Measurements from ENCODE around the gene ZBTB3. TPM values are rescaled to one million over a fixed set of nuclear protein-coding genes. Genes with fewer than 3 reads are reported as not detected.

Gene ZBTB3
- 10 to 100 TPM; 11.5 to 14.5 TPM for total RNA-seq
- long read RNA-seq, partial matches to known transcripts = 0 of 1 reads
- long read RNA-seq, other reads (novel, unspliced or antisense) = 0 of 1 reads

DNA sequence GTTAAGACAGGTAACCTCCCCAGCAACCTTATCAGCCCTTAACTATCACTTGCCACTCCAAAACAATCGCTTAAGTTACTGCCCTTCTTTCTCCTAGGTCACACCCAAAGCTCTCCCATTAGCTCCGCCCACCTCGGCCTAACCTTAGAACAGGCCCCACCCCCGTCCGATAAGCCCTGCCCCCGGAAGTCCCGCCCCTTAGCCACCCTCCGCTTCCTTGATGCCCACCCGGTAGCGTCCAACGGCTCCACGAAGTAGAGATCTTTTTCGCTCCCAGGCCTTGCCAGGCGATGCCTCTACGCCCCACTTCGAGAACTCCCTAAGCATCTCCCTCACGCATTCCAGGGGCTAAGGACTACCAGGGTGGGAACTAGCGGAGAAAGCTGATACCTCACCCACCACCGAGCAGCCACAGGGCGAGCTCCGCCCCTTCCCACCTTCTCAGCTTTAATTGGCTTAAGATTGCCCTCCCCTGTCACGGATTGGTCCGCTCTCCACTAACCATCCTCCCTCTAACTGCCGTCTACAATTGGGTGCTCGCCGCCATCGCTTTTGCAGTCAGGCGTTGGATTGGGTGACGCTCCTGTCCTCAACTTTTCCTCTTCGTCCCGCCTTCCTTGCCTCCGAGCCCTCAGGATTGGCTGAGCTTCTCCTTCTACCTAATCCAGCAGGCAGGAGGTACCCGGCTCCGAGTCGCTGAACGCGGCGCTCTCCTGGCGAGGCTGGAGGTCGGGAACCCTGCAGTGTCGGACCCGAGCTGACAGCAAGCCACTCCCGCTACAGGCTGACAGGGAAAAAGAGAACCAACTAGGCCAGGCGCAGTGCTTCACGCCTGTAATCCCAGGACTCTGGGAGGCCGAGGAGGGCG, at the start of gene ZBTB3:
Gene ZBTB3 (minus strand): TSS at position 425 of the 868 bp plus-strand sequence. CDS start 496 bp downstream, outside the sequence.
- DNase-seq = peak; percentile 98 to 99
- peak; percentile 91 for ATAC-seq
- intact Hi-C loops (cut with DNase I, micrococcal nuclease) = no loop called here

DNA sequence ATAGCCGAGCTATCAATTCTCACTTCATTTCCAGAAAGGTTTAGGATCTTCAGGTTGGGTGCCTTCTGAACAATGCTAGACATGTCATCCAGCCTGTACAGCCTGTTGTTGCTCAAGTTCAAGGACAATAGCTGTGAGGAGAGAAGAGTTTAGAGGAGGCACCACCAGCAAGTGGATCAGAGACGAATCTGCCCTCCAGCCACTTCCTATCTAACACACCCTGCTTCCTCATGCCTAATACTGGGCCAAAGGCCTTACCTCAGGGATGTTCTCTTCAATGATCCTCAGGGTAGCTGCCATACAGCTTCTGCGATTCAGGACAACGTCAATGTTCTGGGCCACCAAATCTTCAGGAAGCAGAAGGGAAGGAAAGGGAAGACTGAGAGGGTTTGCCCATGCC, 47.1 kb upstream of the ZBTB3 start:
- intact Hi-C loops (cut with DNase I, micrococcal nuclease) = no loop called here

DNA sequence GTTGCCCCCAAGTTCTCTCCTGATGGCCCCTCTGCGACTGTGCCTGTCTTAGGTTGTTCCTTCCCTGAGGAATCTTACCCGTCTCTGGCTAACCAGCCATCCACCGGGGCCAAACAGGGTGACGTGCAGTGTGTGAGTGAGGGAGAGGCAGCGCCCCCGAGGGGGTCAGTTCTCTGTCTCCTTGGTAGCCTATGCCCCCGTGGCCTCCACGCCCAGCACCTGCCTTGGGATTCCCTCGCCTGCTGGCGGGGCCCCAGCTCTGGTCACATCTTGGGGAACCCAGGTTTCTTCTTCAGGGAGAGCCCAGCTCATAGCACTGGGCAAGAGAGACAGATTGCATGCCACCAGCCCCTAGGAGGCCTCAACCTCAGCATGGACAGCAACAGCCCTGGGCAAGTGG, 45.5 kb upstream of the ZBTB3 start:
- intact Hi-C loops (cut with DNase I, micrococcal nuclease) = no loop called here
- DNase-seq (no peak), ATAC-seq (no peak)

More for the DNA sequence above, 47.1 kb upstream of the ZBTB3 start:
- no peak for ATAC-seq
- no peak for DNase-seq

DNA sequence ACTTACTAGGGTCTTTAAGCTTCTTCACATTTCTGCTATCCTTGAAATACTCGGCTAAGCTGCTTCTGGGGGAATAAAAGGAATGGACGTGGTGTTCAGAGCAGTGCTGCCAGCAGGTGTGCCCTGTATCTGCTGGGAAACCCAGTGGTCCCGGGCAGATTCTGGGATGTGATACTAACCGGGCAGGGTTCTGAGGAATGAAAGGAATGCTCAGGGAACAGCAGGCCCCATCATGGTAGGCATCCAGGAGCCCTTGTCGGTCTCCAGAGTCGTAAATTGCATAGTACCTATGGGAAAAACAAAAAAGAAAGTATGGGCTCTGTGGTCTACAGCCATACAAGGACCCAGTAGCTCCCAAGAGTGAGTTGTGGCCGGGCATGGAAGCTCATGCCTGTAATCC, 42.3 kb upstream of the ZBTB3 start:
- intact Hi-C loops (cut with DNase I, micrococcal nuclease) = no loop called here

DNA sequence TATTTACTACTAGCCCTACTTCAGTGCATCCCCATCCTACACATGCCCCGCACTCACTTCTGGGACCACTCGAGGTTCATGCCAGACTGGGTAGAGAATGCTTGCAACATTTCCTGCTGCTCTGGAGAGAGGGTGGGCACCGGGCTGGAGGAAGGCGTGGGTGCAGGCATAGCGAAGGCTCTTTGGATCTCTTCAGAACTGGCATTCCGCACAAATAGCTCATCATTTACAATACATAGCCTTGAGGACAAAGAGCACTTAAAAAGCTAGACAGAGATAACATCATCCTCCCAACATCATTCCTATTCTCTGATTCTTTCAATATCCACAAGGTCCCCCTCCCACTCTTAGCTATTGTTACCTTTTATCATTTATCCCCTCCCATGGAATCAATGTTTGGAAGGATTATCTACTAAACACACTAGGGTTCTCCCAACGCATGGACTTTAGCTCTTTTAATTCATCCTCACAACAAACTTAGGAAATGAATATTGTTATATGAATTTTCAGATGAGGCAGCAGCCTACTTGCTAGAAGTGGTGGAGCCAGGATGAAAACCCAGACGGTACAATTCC, 40.3 kb upstream of the ZBTB3 start:
- ATAC-seq (no peak), DNase-seq (no peak)
- intact Hi-C loops (cut with DNase I, micrococcal nuclease) = no loop called here

More for the DNA sequence above, 42.3 kb upstream of the ZBTB3 start:
- no peak for DNase-seq
- ATAC-seq = no peak

DNA sequence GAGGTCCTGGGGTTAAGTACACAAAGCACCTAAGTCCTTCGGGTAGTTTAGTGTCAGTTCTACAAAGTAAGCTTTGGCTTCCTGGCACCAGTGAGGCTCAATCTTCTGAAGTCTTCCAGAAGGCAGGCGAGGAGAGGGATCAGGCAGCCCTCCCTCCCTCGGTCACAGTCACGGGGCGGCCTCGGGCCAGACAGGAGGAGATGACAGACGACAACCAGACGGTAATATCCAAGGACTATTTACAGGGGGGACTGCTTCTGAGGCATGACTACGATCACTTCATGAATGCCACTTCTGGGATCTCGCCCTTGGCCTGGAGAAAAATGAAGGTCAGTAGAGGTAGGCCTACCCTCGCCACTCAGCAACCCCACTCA, 38.2 kb upstream of the ZBTB3 start:
- DNase-seq (peak in 1 of 2 donors; percentile 32), ATAC-seq (no peak)
- intact Hi-C loops (cut with DNase I, micrococcal nuclease) = no loop called here

DNA sequence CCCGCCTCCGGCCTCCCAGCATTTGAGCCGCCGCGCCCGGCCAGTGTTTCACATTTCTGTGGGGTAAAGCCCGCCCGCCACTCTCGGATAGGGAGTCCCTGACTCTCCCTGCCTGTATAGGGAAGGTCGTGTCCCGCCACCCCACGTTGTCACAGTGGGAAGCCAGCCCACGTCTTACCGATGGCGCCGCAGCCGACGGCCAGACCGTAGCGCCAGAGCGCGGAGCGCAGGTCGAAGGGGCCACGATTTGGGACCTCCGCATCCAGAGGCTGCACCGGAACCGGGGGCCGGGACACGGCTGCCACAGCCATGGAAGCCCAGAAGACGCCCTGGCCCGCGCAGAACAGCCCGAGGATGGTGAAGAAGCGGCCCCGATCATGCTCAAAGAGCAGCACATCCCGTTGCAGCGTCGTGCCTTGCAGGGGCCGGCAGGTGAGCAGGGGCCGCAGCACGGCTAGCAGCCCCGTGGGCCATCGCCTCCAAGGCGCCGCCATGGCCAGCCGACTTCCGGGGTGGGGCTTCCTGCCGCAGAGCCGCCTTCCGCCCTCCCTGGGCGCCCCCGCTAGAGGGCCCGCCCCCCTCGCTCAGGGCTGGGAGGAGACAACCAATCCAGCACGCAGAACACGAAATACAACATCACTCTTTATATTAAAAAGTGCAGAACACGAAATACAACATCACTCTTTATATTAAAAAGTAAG, 37.7 kb upstream of the ZBTB3 start, which contains the start of gene TMEM223:
Gene TMEM223 (minus strand): TSS at position 506 of the 701 bp plus-strand sequence. CDS start 12 bp downstream, at position 494.
- ATAC-seq (peak; percentile 78), DNase-seq (peak; percentile 85 to 92)
- intact Hi-C loops (cut with DNase I, micrococcal nuclease) = no loop called here

DNA sequence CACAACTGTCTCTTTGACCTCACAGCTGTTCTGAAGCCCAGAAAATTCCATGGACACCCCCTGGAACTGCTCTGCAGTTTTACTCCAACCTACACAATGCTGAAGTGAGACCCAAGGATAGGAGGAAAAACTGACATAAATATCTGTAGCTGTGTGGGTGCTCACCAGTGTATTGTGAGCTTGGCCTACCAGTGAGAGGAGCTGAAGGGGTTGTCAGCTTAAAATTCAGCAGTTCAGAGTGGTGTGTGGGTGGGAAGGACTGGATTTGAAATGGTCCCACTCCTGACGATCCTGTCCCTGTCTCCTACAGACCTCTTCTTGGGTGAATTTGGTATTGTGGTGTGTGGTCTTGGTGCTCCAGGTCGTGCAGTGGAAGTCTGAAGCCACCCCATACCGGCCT, 35.6 kb upstream of the ZBTB3 start:
- DNase-seq = no peak
- intact Hi-C loops (cut with DNase I, micrococcal nuclease) = loop anchor here in 1 of 2 donors (5.0 kb wide), 1 partner anchor 73 kb away; no protein-coding TSS in a partner anchor
- no peak for ATAC-seq

DNA sequence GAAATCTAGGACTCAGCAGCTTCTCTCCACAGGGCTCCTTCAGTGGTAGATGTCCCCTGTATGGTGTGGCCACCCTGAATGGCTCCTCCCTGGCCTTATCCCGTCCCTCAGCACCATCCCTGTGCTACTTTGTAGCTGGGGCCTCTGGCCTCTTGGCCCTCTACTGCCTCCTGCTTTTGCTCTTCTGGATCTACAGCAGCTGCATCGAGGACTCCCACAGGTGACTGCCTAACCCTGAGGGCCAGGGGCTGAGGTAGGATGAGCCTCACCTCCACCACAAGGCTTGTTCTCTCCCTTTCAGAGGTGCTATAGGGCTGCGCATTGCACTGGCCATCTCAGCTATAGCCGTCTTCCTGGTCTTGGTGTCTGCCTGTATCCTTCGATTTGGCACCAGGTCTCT, 35.0 kb upstream of the ZBTB3 start:
- DNase-seq = no peak
- intact Hi-C loops (cut with DNase I, micrococcal nuclease) = loop anchor here in 1 of 2 donors (5.0 kb wide), 1 partner anchor 73 kb away; no protein-coding TSS in a partner anchor
- ATAC-seq = no peak

DNA sequence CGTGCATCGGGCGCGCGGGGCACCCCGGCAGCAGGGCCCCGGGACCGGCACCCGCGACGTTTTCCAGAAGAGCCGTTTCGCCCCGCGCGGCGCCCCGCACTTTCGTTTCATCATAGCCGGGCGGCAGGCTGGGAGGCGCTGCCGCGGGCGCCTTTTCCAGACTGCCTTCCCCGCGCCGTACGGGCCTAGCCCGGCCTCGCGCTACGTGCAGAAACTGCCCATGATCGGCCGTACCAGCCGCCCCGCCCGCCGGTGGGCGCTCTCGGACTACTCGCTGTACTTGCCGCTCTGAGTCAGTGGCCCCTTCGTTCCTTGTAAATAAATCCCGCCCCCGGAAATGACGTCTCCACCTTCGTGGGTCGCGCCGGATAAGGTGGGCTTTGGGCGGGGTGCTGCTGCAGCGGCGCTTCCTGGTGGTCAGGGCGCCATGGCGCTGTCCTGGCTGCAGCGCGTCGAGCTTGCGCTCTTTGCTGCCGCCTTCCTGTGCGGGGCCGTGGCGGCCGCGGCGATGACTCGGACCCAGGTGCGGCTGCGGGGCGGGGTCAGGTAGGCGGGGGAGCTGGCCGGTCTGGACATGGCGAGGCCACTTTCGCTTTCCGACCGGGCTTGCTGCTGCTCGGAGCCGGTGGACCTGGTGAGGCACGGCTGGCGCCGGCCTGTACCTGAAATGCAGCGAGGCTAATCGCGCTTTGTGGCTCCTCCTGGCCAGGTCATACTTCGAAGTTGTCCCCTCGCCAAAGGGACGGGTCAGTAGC, 33.2 kb upstream of the ZBTB3 start, which contains the start of gene TMEM179B:
Gene TMEM179B (plus strand): TSS at position 398 of the 755 bp plus-strand sequence. CDS start 30 bp downstream, at position 428.
- intact Hi-C loops (cut with DNase I, micrococcal nuclease) = loop anchor here in 1 of 2 donors (5.0 kb wide), 1 partner anchor 75 kb away; no protein-coding TSS in a partner anchor
- DNase-seq (peak; percentile 99 to 100), ATAC-seq (peak; percentile 79)

DNA sequence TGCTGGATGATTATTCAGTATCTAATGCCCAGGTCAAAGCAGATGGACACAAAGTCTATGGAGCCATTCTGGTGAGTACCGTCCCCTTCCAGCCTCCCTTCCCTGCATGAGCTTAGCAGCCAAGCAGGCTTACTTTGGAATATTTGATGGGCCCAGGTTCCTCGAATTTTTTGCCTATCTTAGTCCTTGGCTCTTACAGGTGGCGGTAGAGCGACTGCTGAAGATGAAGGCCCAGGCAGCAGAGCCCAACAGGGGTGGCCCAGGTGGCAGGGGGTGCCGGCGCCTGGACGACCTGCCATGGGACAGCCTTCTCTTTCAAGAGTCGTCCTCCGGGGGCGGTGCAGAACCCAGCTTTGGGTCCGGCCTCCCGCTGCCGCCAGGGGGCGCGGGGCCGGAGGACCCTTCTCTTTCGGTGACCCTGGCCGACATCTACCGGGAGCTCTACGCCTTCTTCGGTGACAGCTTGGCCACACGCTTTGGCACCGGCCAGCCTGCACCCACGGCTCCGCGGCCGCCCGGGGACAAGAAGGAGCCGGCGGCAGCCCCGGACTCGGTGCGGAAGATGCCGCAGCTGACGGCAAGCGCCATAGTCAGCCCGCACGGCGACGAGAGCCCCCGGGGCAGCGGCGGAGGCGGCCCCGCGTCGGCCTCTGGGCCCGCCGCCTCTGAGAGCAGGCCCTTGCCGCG, 32.5 kb upstream of the ZBTB3 start:
- peak; percentile 84 to 92 for DNase-seq
- peak; percentile 66 for ATAC-seq
- intact Hi-C loops (cut with DNase I, micrococcal nuclease) = loop anchor here in 1 of 2 donors (5.0 kb wide), 1 partner anchor 76 kb away; no protein-coding TSS in a partner anchor

DNA sequence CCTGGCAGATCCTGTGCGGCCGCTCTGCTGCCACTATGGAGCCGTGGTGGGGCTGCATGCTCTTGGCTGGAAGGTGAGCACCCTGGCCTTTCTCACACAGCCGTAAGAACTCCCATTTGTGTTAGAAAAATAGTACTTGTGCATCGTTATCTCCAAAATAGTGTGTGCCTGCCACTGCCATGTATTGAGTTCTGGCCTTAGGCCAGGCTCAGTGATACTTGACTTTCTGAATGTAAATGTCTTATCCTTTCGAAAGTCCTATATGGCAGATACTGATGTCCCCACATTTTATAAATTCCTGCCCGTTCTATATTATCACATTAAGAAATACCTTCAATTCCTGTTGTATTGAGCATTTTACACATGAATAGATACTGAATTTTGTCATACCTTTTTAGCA, 28.8 kb upstream of the ZBTB3 start:
- ATAC-seq (no peak), DNase-seq (no peak)
- intact Hi-C loops (cut with DNase I, micrococcal nuclease) = no loop called here

DNA sequence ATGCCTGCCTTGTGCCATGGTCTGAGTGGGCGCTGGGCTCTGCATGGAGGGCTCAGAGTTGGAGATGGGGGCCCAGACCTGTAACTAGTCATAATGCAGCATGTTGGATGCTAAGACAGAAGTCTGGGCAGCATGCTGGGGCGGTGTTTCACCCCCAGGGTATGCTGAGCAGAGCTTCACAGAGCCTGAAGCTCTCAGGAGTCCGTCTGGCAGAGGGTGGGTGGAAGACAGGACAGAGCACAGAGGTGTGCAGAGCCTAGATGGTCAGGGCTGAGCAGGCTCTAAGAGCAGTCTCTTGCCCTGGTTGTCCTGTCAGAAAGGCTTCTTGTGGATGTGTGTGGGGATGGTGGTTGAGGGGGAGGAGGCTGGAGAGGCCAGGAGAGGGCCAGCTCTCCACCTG, 24.5 kb upstream of the ZBTB3 start:
- DNase-seq (no peak), ATAC-seq (no peak)
- intact Hi-C loops (cut with DNase I, micrococcal nuclease) = no loop called here

DNA sequence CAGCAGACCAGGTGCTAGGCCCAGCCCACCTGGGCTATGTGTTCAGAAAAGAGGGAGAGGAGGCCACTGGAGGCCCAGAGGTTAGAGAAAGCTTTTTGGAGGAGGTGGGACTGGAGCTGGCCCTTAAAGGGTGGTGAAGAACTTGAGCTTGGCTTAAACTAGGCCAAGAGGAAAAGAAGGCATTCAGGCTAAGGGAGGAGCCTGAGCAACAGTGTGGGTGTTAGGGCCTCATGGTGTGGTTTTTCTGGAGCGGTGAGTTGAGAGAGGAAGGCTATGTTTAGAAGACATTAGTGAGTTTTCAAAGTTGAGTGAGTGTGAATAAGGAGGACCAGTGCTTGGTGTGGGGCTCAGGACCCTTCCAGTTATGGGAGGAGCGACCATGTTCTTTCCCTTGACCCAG, 23.4 kb upstream of the ZBTB3 start:
- intact Hi-C loops (cut with DNase I, micrococcal nuclease) = no loop called here
- no peak for ATAC-seq

DNA sequence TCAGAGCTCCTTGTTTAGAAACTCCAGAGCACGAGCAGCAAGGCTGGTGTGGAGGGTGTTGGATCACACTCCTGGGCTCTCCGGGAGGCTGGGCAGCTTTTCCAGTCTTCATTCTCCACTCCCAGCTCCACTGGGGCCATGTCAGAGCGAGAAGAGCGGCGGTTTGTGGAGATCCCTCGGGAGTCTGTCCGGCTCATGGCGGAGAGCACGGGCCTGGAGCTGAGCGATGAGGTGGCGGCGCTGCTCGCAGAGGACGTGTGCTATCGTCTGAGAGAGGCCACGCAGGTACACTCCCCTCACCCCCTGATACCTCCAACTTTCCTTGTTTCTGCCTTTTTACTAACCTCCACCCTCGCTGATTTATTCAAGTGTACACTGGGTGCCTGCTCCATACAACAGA, 21.7 kb upstream of the ZBTB3 start:
- DNase-seq (no peak), ATAC-seq (no peak)
- intact Hi-C loops (cut with DNase I, micrococcal nuclease) = no loop called here

More for the DNA sequence above, 23.4 kb upstream of the ZBTB3 start:
- DNase-seq = no peak

DNA sequence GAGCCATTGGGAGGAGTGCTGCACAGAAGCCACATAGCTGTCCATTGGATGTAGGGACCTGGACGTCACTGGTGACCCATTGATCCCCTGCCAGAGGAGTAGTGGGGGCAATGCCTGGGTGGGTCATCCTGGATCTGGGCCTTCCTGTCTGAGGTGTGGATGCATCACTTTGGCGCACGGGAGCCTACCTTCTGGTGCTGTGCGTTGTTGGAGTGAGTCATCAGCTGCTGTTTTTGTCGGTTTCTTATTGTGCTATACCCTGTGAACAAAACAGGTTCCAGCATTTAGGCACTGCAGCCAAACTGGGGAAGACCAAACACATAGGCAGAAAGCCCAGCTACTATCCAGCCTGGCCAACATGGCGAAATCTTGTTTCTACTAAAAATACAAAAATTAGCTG, 20.4 kb upstream of the ZBTB3 start:
- ATAC-seq = no peak
- intact Hi-C loops (cut with DNase I, micrococcal nuclease) = no loop called here
- no peak for DNase-seq

DNA sequence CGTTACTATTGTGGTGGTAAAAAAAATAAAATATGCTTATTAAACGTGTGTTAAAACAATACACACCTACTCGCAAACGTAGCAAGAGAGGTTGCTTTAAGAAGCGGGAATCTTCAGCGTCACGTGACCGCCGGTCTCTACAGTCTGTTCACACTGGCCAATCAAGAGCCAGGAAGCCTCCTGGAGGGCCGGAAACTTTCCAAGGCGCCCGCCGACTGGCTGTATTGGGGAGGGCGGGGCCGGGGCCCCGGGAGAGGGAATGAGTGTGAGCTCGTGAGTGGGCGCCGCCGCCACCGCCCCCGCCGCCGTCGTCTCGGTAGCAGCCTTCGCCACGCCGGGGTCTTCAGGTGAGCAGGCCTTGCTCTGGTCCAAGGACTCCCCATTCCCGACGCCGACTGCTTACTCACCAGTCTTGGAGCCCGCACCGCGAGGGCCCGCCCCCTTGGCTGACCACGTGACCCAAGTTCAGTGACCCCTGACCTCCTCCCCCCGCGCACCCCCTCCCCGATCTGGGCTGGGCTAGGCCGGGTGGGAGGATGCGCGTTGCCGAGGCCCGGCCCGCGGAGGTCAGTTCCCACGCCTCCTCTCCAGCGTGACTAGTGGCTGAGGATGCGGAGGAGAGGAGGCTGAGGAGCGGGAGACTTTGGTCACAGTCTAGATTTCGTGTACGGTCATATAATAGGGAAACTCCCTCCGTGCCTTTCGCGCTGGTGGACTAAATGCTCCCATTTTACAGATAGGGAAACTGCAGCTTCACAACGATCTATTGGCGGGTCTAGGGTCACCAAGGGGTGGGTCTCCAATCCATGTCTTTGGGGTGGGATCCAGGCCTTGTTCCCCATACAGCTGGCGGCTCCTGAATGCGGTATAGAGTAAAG, 17.4 kb upstream of the ZBTB3 start, which contains the start of gene TAF6L:
Gene TAF6L (plus strand): TSS at position 253 of the 878 bp plus-strand sequence. CDS start 4,388 bp downstream, outside the sequence.
- DNase-seq (peak; percentile 98 to 99), ATAC-seq (peak; percentile 94)
- intact Hi-C loops (cut with DNase I, micrococcal nuclease) = no loop called here
